Right atrium auricular region (tissue), 2 donors: ENCODE results near the gene DENND1A. TPM values are rescaled to one million over a fixed set of nuclear protein-coding genes. Genes with fewer than 3 reads are reported as not detected.

ENCODE experiments used
- DNase-seq: peaks from one replicate; pipeline ENCODE4 v3.0.0-alpha.2; 2019; ENCODE audit warnings: low spot score
- H3K27ac ChIP-seq, 2 donors: fragments of 200-600 bp; sonication (generic); 1 replicate in 1 of 2; 2 replicates in 1 of 2; pipeline ENCODE4 v1.5.1; 2016 to 2019
- H3K27me3 ChIP-seq, 2 donors: fragments of 200-600 bp; sonication (generic); one replicate each; pipeline versions ENCODE4 v1.5.1 to v1.6.0; 2017 to 2019
- H3K36me3 ChIP-seq: fragments of 200-600 bp; sonication (generic); one replicate; pipeline ENCODE4 v1.5.1; 2016
- H3K4me1 ChIP-seq, 2 donors: fragments of 200-600 bp; sonication (generic); one replicate each; pipeline versions ENCODE4 v1.5.1 to v1.6.0; 2017 to 2019
- H3K4me3 ChIP-seq, 2 donors: fragments of 200-600 bp; sonication (generic); 1 replicate in 1 of 2; 2 replicates in 1 of 2; pipeline ENCODE4 v1.5.1; 2017 to 2019; ENCODE audit warnings: mild to moderate bottlenecking in 1 of 2, moderate library complexity in 1 of 2
- H3K9me3 ChIP-seq, 2 donors: fragments of 200-600 bp; sonication (generic); one replicate each; pipeline ENCODE4 v1.5.1; 2019
- total RNA-seq, 2 donors: library from RNA; depleted of rRNA; stranded (reverse); fragments of >200 nt; gene quantifications; one replicate each; pipeline ENCODE4 v1.1.0, GENCODE V29; 2016
- TF ChIP-seq, protein P1 (sequence below), 2 donors: fragments of 200-600 bp; sonication (generic); IDR thresholded peaks; one replicate each; pipeline ENCODE4 v1.5.1; 2019; ENCODE audit warnings: antibody characterized with exemption in 2 of 2

The DENND1A gene
- total RNA-seq, 2 donors from 2014 or later = 14.9 to 23.6 TPM

DNA sequence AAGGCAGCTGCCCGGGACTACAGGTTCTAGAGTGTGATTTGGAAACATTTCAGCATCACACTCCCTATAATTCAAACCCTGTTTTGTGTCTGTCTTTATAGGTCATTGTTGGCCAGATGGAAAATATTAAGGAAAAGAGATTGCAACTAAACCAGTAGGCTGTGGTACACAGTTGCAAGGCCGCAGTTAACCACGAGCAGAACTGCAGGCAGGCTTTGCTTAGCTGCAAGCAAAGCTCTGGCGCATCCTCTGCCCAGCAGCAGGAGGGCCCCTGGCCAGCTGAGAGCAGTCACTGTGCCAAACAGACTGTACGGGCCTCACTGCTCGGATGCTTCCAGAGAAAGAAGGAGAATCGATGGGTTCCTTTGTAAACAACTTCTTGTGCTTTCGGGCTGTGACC, 204.5 kb downstream of the DENND1A start:
- no peak overlapping the region for H3K4me3 ChIP-seq
- TF ChIP-seq, protein P1, sequence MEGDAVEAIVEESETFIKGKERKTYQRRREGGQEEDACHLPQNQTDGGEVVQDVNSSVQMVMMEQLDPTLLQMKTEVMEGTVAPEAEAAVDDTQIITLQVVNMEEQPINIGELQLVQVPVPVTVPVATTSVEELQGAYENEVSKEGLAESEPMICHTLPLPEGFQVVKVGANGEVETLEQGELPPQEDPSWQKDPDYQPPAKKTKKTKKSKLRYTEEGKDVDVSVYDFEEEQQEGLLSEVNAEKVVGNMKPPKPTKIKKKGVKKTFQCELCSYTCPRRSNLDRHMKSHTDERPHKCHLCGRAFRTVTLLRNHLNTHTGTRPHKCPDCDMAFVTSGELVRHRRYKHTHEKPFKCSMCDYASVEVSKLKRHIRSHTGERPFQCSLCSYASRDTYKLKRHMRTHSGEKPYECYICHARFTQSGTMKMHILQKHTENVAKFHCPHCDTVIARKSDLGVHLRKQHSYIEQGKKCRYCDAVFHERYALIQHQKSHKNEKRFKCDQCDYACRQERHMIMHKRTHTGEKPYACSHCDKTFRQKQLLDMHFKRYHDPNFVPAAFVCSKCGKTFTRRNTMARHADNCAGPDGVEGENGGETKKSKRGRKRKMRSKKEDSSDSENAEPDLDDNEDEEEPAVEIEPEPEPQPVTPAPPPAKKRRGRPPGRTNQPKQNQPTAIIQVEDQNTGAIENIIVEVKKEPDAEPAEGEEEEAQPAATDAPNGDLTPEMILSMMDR (IDR thresholded peaks at IDR 0.05) = no peak
- no peaks in the 10 kb centered on the region for H3K4me1 ChIP-seq
- DNase-seq = no peak
- no peaks in the 10 kb centered on the region for H3K9me3 ChIP-seq
- no peaks in the 10 kb centered on the region for H3K27me3 ChIP-seq
- no peaks in the 10 kb centered on the region for H3K36me3 ChIP-seq
- no peak overlapping the region for H3K27ac ChIP-seq

GRCh38 chr9:123724211-123724796, 205.6 kb downstream of the DENND1A start:
- H3K9me3 ChIP-seq = no peaks in the 10 kb centered on the region
- no peak overlapping the region for H3K27ac ChIP-seq
- no peak overlapping the region for H3K4me3 ChIP-seq
- no peaks in the 10 kb centered on the region for H3K36me3 ChIP-seq
- TF ChIP-seq, protein P1 (IDR thresholded peaks at IDR 0.05) = peak in 1 of 2 donors; percentile 49
- no peak for DNase-seq
- no peaks in the 10 kb centered on the region for H3K4me1 ChIP-seq
- H3K27me3 ChIP-seq = no peaks in the 10 kb centered on the region

DNA sequence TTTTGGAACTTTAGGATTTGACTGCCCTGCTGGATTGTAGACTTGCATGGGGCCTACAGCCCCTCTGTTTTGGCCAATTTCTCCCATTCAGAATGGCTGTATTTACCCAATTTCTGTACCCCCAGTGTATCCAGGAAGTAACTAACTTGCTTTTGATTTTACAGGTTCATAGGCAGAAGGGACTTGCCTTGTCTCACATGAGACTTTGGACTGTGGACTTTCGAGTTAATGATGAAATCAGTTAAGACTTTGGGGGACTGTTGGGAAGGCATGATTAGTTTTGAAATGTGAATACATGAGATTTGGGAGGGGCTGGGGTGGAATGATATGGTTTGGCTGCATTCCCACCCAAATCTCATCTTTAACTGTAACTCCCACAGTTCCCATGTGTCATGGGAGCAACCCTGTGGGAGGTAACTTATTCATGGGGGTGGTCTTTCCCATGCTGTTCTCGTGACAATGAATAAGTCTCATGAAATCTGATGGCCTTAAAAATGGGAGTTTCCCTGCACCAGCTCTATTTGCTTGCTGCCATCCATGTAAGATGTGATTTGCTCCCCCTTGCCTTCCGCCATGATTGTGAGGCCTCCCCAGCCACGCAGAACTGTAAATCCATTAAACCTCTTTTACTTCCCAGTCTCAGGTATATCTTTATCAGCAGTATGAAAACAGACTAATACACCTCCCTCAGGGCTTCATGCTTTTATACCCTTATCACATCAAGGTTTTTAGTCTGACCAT, 206.6 kb downstream of the DENND1A start:
- H3K27me3 ChIP-seq = no peaks in the 10 kb centered on the region
- no peak for DNase-seq
- H3K4me1 ChIP-seq = no peaks in the 10 kb centered on the region
- H3K36me3 ChIP-seq = no peaks in the 10 kb centered on the region
- H3K27ac ChIP-seq = no peak overlapping the region
- no peak overlapping the region for H3K4me3 ChIP-seq
- TF ChIP-seq, protein P1 (IDR thresholded peaks at IDR 0.05) = no peak
- H3K9me3 ChIP-seq = no peaks in the 10 kb centered on the region

GRCh38 chr9:123722378-123722777, 207.5 kb downstream of the DENND1A start:
- DNase-seq = no peak
- H3K27me3 ChIP-seq = no peaks in the 10 kb centered on the region
- TF ChIP-seq, protein P1 (IDR thresholded peaks at IDR 0.05) = no peak
- H3K9me3 ChIP-seq = no peaks in the 10 kb centered on the region
- no peaks in the 10 kb centered on the region for H3K36me3 ChIP-seq
- no peaks in the 10 kb centered on the region for H3K4me1 ChIP-seq
- no peak overlapping the region for H3K27ac ChIP-seq
- H3K4me3 ChIP-seq = no peak overlapping the region

DNA sequence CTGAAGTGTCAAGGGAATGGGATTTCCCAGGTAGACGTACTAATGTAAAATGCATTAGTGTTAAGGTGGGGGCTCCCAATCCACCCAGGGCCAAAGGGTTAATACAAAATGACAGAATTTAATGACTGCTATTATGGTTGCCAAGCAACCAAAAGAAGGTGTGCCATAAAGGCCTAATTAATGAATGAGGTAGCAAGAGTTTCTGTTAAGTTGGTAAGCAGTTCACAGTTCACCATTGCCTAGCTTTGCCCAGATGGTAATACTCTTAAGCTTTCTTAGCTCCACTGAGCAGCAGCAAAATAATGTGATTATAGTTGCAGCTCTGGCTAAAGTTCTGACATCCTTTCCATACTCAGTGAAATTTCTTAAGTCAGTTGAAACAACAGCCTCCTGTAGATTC, 211.7 kb downstream of the DENND1A start:
- no peak for DNase-seq
- H3K9me3 ChIP-seq = no peaks in the 10 kb centered on the region
- no peaks in the 10 kb centered on the region for H3K27me3 ChIP-seq
- no peaks in the 10 kb centered on the region for H3K4me1 ChIP-seq
- H3K4me3 ChIP-seq = no peak overlapping the region
- H3K27ac ChIP-seq = no peak overlapping the region
- H3K36me3 ChIP-seq = no peaks in the 10 kb centered on the region
- TF ChIP-seq, protein P1 (IDR thresholded peaks at IDR 0.05) = no peak
